DOHH2 (cell line): ENCODE measurements around the gene AQP5.

Experiments used
- H3F3A ChIP-seq: fragments of 200-600 bp; sonication (generic), shearing (Covaris generic); 2 replicates; pipeline ENCODE4 v1.6.0; 2016; ENCODE audit warnings: antibody characterized with exemption, mild to moderate bottlenecking; ENCODE audit not compliant: control insufficient read depth, insufficient read depth
- H3K27ac ChIP-seq: fragments of 200-600 bp; sonication (generic); 2 replicates; pipeline ENCODE4 v1.5.1; 2014; ENCODE audit warnings: low read depth, mild to moderate bottlenecking, low read length, moderate library complexity
- H3K27me3 ChIP-seq: fragments of 200-600 bp; sonication (generic); 2 replicates; pipeline ENCODE4 v1.6.1; 2014; ENCODE audit warnings: mild to moderate bottlenecking, low read length, mixed read lengths; ENCODE audit not compliant: control insufficient read depth
- H3K36me3 ChIP-seq: fragments of 200-600 bp; sonication (generic); 2 replicates; pipeline ENCODE4 v1.6.1; 2014; ENCODE audit warnings: mild to moderate bottlenecking, low read length, moderate library complexity, mixed read lengths; ENCODE audit not compliant: control insufficient read depth
- H3K4me1 ChIP-seq: fragments of 200-600 bp; sonication (generic); 2 replicates; pipeline ENCODE4 v1.6.1; 2014; ENCODE audit warnings: mild to moderate bottlenecking, low read length, mixed read lengths; ENCODE audit not compliant: control insufficient read depth
- H3K4me2 ChIP-seq: fragments of 200-600 bp; sonication (generic); 2 replicates; pipeline ENCODE4 v1.6.0; 2014; ENCODE audit warnings: mild to moderate bottlenecking, low read length, moderate library complexity
- H3K4me3 ChIP-seq: fragments of 200-600 bp; sonication (generic); 2 replicates; pipeline ENCODE4 v1.5.1; 2014; ENCODE audit warnings: mild to moderate bottlenecking, low read length, mixed read lengths
- H3K79me2 ChIP-seq: fragments of 200-600 bp; sonication (generic); 2 replicates; pipeline ENCODE4 v1.6.1; 2014; ENCODE audit warnings: mild to moderate bottlenecking, low read length, mixed read lengths; ENCODE audit not compliant: control insufficient read depth
- H3K9me2 ChIP-seq: fragments of 200-600 bp; sonication (generic); replicated peaks from 2 replicates; pipeline ENCODE4 v1.6.1; 2014; ENCODE audit warnings: mild to moderate bottlenecking, low read length, mixed read lengths; ENCODE audit not compliant: control insufficient read depth
- H3K9me3 ChIP-seq: fragments of 200-600 bp; sonication (generic); 2 replicates; pipeline ENCODE4 v1.6.1; 2014; ENCODE audit warnings: antibody characterized with exemption, low read length, mixed read lengths; ENCODE audit not compliant: control insufficient read depth, insufficient read depth
- H4K20me1 ChIP-seq: fragments of 200-600 bp; sonication (generic); 2 replicates; pipeline ENCODE4 v1.6.0; 2014; ENCODE audit warnings: low read depth, mild to moderate bottlenecking, antibody characterized with exemption, low read length, moderate library complexity; ENCODE audit not compliant: control insufficient read depth, insufficient read depth
- CTCF ChIP-seq: fragments of 200-600 bp; sonication (generic); IDR thresholded peaks from one replicate; pipeline ENCODE4 v1.5.1; 2014; ENCODE audit warnings: antibody characterized with exemption, mild to moderate bottlenecking, low read depth, low read length; ENCODE audit not compliant: poor library complexity, severe bottlenecking
- EZH2phosphoT487 ChIP-seq: fragments of 200-600 bp; sonication (generic); IDR thresholded peaks from 2 replicates; pipeline ENCODE4 v1.6.1; 2017; ENCODE audit warnings: borderline replicate concordance, mild to moderate bottlenecking, antibody characterized with exemption, low read length, moderate library complexity, mixed read lengths

The AQP5 gene

GRCh38 chr12:49961111-49961922, at the start of gene AQP5:
Gene AQP5, plus strand, starts transcription at chr12:49961872. Its CDS starts 146 bp downstream, at chr12:49962018.
- H3K9me2 ChIP-seq, result no peaks in the 10 kb centered on the region
- no peaks in the 10 kb centered on the region for H4K20me1 ChIP-seq
- TF ChIP-seq EZH2phosphoT487 (no peak), CTCF (no peak)
- H3K9me3 ChIP-seq, result no peaks in the 10 kb centered on the region
- H3K4me1 ChIP-seq, result peaks cover 8% of the 10 kb centered on the region
- no peaks in the 10 kb centered on the region for H3K36me3 ChIP-seq
- no peak within 1 kb of the TSS for H3K4me3 ChIP-seq
- peaks cover 22% of the 10 kb centered on the region for H3K27me3 ChIP-seq
- no peaks in the 10 kb centered on the region for H3F3A ChIP-seq
- no peak within 1 kb of the TSS for H3K27ac ChIP-seq
- no peak within 1 kb of the TSS for H3K4me2 ChIP-seq
- no peaks in the 10 kb centered on the region for H3K79me2 ChIP-seq

- H3F3A ChIP-seq, result no peaks in the 10 kb centered on the region
- no peaks in the 10 kb centered on the region for H4K20me1 ChIP-seq
- peaks cover 5% of the 10 kb centered on the region for H3K27me3 ChIP-seq
- no peak overlapping the region for H3K4me2 ChIP-seq
- H3K4me1 ChIP-seq, result no peaks in the 10 kb centered on the region
- TF ChIP-seq EZH2phosphoT487 (no peak), CTCF (no peak)
- no peaks in the 10 kb centered on the region for H3K79me2 ChIP-seq
- no peaks in the 10 kb centered on the region for H3K9me3 ChIP-seq
- no peaks in the 10 kb centered on the region for H3K36me3 ChIP-seq
- no peak overlapping the region for H3K4me3 ChIP-seq
- H3K27ac ChIP-seq, result no peak overlapping the region
- no peaks in the 10 kb centered on the region for H3K9me2 ChIP-seq
These were observed 49.1 kb upstream of the AQP5 start for GRCh38 chr12:49912345-49913255.

- no peak overlapping the region for H3K27ac ChIP-seq
- no peaks in the 10 kb centered on the region for H3K79me2 ChIP-seq
- no peaks in the 10 kb centered on the region for H3K36me3 ChIP-seq
- no peak overlapping the region for H3K4me3 ChIP-seq
- no peaks in the 10 kb centered on the region for H3K9me3 ChIP-seq
- no peaks in the 10 kb centered on the region for H3K9me2 ChIP-seq
- no peak overlapping the region for H3K4me2 ChIP-seq
- H3K27me3 ChIP-seq, result peaks cover 16% of the 10 kb centered on the region
- no peak for TF ChIP-seq CTCF
- no peak for TF ChIP-seq EZH2phosphoT487
- no peaks in the 10 kb centered on the region for H4K20me1 ChIP-seq
- no peaks in the 10 kb centered on the region for H3F3A ChIP-seq
- H3K4me1 ChIP-seq, result no peaks in the 10 kb centered on the region
These were observed 45.3 kb upstream of the AQP5 start for GRCh38 chr12:49916129-49916919.
